Stimulated activated CD8-positive, alpha-beta memory T cell treated with anti-CD3 and anti-CD28 coated beads, Interleukin-12 subunit alpha, Interleukin-12 subunit beta, amount 100 ng/mL, for 4 hours (primary cell): ENCODE measurements around the gene SGIP1.
"Not testable (repeated sequence)": the region's sequence is repeated elsewhere in the genome, so short reads cannot be mapped to it uniquely, and the experiment has no call there.

ENCODE experiments used
- DNase-seq: peaks from one replicate; pipeline ENCODE4 v3.0.0-alpha.2; 2020; ENCODE audit warnings: low read depth

The SGIP1 gene

GRCh38 chr1:66731170-66731865 lies 197.4 kb downstream of the SGIP1 start:
- DNase-seq = no peak

GRCh38 chr1:66732407-66733166 lies 198.6 kb downstream of the SGIP1 start:
- no peak for DNase-seq

GRCh38 chr1:66733348-66734017 lies 199.5 kb downstream of the SGIP1 start:
- DNase-seq = no peak

- DNase-seq = not testable (repeated sequence)
Observed at GRCh38 chr1:66734531-66734930, 200.6 kb downstream of the SGIP1 start.

- DNase-seq = no peak
Observed at GRCh38 chr1:66737836-66738235, 203.9 kb downstream of the SGIP1 start.

- DNase-seq = no peak
Observed at GRCh38 chr1:66739401-66740157, 205.6 kb downstream of the SGIP1 start.

GRCh38 chr1:66745451-66745850 lies 211.5 kb downstream of the SGIP1 start:
- DNase-seq = no peak

GRCh38 chr1:66747501-66747900 lies 213.5 kb downstream of the SGIP1 start:
- DNase-seq = no peak

GRCh38 chr1:66750577-66750976 lies 216.6 kb downstream of the SGIP1 start:
- no peak for DNase-seq

- DNase-seq = no peak
Observed at GRCh38 chr1:66751160-66751559, 217.2 kb downstream of the SGIP1 start.

- DNase-seq = no peak
Observed at GRCh38 chr1:66752000-66752592, 218.1 kb downstream of the SGIP1 start, which contains the start of gene DYNLT5. Gene DYNLT5, plus strand, starts transcription at chr1:66752459. Its CDS starts 2,200 bp downstream, at chr1:66754659.

GRCh38 chr1:66752671-66753371 lies 218.9 kb downstream of the SGIP1 start:
- DNase-seq = no peak

- no peak for DNase-seq
Observed at GRCh38 chr1:66757722-66758240, 223.8 kb downstream of the SGIP1 start.

GRCh38 chr1:66758241-66758755 lies 224.3 kb downstream of the SGIP1 start:
- DNase-seq = no peak

GRCh38 chr1:66760506-66760905 lies 226.6 kb downstream of the SGIP1 start:
- no peak for DNase-seq

- no peak for DNase-seq
Observed at GRCh38 chr1:66761221-66761620, 227.3 kb downstream of the SGIP1 start.

GRCh38 chr1:66764994-66765578 lies 231.1 kb downstream of the SGIP1 start:
- no peak for DNase-seq

- no peak for DNase-seq
Observed at GRCh38 chr1:66767626-66768025, 233.7 kb downstream of the SGIP1 start.

- no peak for DNase-seq
Observed at GRCh38 chr1:66768965-66769364, 235.0 kb downstream of the SGIP1 start.

GRCh38 chr1:66769512-66770229 lies 235.7 kb downstream of the SGIP1 start:
- DNase-seq = no peak
